ENCODE results near the gene RBMS3.

The RBMS3 gene

GRCh38 chr3:29628795-29629194 lies 347.9 kb downstream of the RBMS3 start:
- Histone ChIP-seq H3K36me3 (ENCODE audit: control insufficient read depth in 4 of 4, insufficient read depth in 4 of 4, low read length in 3 of 4) (no peaks in the 10 kb centered on the region), H3K4me3 (ENCODE audit: control insufficient read depth in 1 of 7, extremely low read depth in 1 of 7, insufficient read depth in 4 of 7, low read depth in 2 of 7, low read length in 6 of 7) (no peak overlapping the region), H3K27ac (ENCODE audit: insufficient read depth in 1 of 2, low read depth in 1 of 2, low read length in 2 of 2, poor library complexity in 1 of 2, severe bottlenecking in 2 of 2) (no peak overlapping the region), H3K9me3 (ENCODE audit: control extremely low read depth in 1 of 5, control insufficient read depth in 4 of 5, insufficient read depth in 2 of 5, low read depth in 1 of 5, low read length in 4 of 5) (no peaks in the 10 kb centered on the region), H3K27me3 (replicated peaks in 2 of 5; ENCODE audit: control insufficient read depth in 4 of 5, insufficient read depth in 5 of 5, low read length in 4 of 5) (no peaks in the 10 kb centered on the region), H3K4me1 (ENCODE audit: control extremely low read depth in 1 of 4, control insufficient read depth in 4 of 4, insufficient read depth in 4 of 4, low read length in 3 of 4) (no peaks in the 10 kb centered on the region)
- WGBS (ENCODE audit: insufficient coverage): 100% methylated on average over 1 of the region's 2 CpGs
- CTCF ChIA-PET: no interaction called here
- DNase-seq: no peak
- POLR2A ChIA-PET: no interaction called here

- Histone ChIP-seq H3K27me3 (replicated peaks in 2 of 5; ENCODE audit: control insufficient read depth in 4 of 5, insufficient read depth in 5 of 5, low read length in 4 of 5) (no peaks in the 10 kb centered on the region), H3K27ac (ENCODE audit: insufficient read depth in 1 of 2, low read depth in 1 of 2, low read length in 2 of 2, poor library complexity in 1 of 2, severe bottlenecking in 2 of 2) (no peak overlapping the region), H3K9me3 (ENCODE audit: control extremely low read depth in 1 of 5, control insufficient read depth in 4 of 5, insufficient read depth in 2 of 5, low read depth in 1 of 5, low read length in 4 of 5) (peaks cover 0 to 4% (median 2%) of the 10 kb centered on the region in 5 experiments), H3K36me3 (ENCODE audit: control insufficient read depth in 4 of 4, insufficient read depth in 4 of 4, low read length in 3 of 4) (no peaks in the 10 kb centered on the region), H3K4me1 (ENCODE audit: control extremely low read depth in 1 of 4, control insufficient read depth in 4 of 4, insufficient read depth in 4 of 4, low read length in 3 of 4) (no peaks in the 10 kb centered on the region), H3K4me3 (ENCODE audit: control insufficient read depth in 1 of 7, extremely low read depth in 1 of 7, insufficient read depth in 4 of 7, low read depth in 2 of 7, low read length in 6 of 7) (no peak overlapping the region)
- WGBS (ENCODE audit: insufficient coverage): no CpG with 5 or more reads among the region's 1 CpG
- POLR2A ChIA-PET: no interaction called here
- no peak for DNase-seq
- CTCF ChIA-PET: no interaction called here
Observed at GRCh38 chr3:29635888-29636287, 355.0 kb downstream of the RBMS3 start.

GRCh38 chr3:29637068-29637467 lies 356.2 kb downstream of the RBMS3 start:
- H3K4me1 ChIP-seq (ENCODE audit: control extremely low read depth in 1 of 4, control insufficient read depth in 4 of 4, insufficient read depth in 4 of 4, low read length in 3 of 4): no peaks in the 10 kb centered on the region
- CTCF ChIA-PET: no interaction called here
- no peak overlapping the region for H3K27ac ChIP-seq (ENCODE audit: insufficient read depth in 1 of 2, low read depth in 1 of 2, low read length in 2 of 2, poor library complexity in 1 of 2, severe bottlenecking in 2 of 2)
- no peak overlapping the region for H3K4me3 ChIP-seq (ENCODE audit: control insufficient read depth in 1 of 7, extremely low read depth in 1 of 7, insufficient read depth in 4 of 7, low read depth in 2 of 7, low read length in 6 of 7)
- H3K27me3 ChIP-seq (replicated peaks in 2 of 5; ENCODE audit: control insufficient read depth in 4 of 5, insufficient read depth in 5 of 5, low read length in 4 of 5): no peaks in the 10 kb centered on the region
- peaks cover 0 to 4% (median 2%) of the 10 kb centered on the region in 5 experiments for H3K9me3 ChIP-seq (ENCODE audit: control extremely low read depth in 1 of 5, control insufficient read depth in 4 of 5, insufficient read depth in 2 of 5, low read depth in 1 of 5, low read length in 4 of 5)
- no peaks in the 10 kb centered on the region for H3K36me3 ChIP-seq (ENCODE audit: control insufficient read depth in 4 of 4, insufficient read depth in 4 of 4, low read length in 3 of 4)
- POLR2A ChIA-PET: no interaction called here
- DNase-seq: no peak
- WGBS (ENCODE audit: insufficient coverage): no CpG with 5 or more reads among the region's 3 CpGs

GRCh38 chr3:29639578-29640290 lies 358.9 kb downstream of the RBMS3 start:
- no peak overlapping the region for H3K27ac ChIP-seq (ENCODE audit: insufficient read depth in 1 of 2, low read depth in 1 of 2, low read length in 2 of 2, poor library complexity in 1 of 2, severe bottlenecking in 2 of 2)
- no peak overlapping the region for H3K4me3 ChIP-seq (ENCODE audit: control insufficient read depth in 1 of 7, extremely low read depth in 1 of 7, insufficient read depth in 4 of 7, low read depth in 2 of 7, low read length in 6 of 7)
- POLR2A ChIA-PET: no interaction called here
- 89% methylated on average over 1 of the region's 2 CpGs for WGBS (ENCODE audit: insufficient coverage)
- no peak for DNase-seq
- H3K36me3 ChIP-seq (ENCODE audit: control insufficient read depth in 4 of 4, insufficient read depth in 4 of 4, low read length in 3 of 4): no peaks in the 10 kb centered on the region
- CTCF ChIA-PET: no interaction called here
- no peaks in the 10 kb centered on the region for H3K4me1 ChIP-seq (ENCODE audit: control extremely low read depth in 1 of 4, control insufficient read depth in 4 of 4, insufficient read depth in 4 of 4, low read length in 3 of 4)
- H3K27me3 ChIP-seq (replicated peaks in 2 of 5; ENCODE audit: control insufficient read depth in 4 of 5, insufficient read depth in 5 of 5, low read length in 4 of 5): no peaks in the 10 kb centered on the region
- peaks cover 0 to 4% (median 2%) of the 10 kb centered on the region in 5 experiments for H3K9me3 ChIP-seq (ENCODE audit: control extremely low read depth in 1 of 5, control insufficient read depth in 4 of 5, insufficient read depth in 2 of 5, low read depth in 1 of 5, low read length in 4 of 5)

- Histone ChIP-seq H3K4me1 (ENCODE audit: control extremely low read depth in 1 of 4, control insufficient read depth in 4 of 4, insufficient read depth in 4 of 4, low read length in 3 of 4) (no peaks in the 10 kb centered on the region), H3K4me3 (ENCODE audit: control insufficient read depth in 1 of 7, extremely low read depth in 1 of 7, insufficient read depth in 4 of 7, low read depth in 2 of 7, low read length in 6 of 7) (no peak overlapping the region), H3K36me3 (ENCODE audit: control insufficient read depth in 4 of 4, insufficient read depth in 4 of 4, low read length in 3 of 4) (no peaks in the 10 kb centered on the region), H3K27ac (ENCODE audit: insufficient read depth in 1 of 2, low read depth in 1 of 2, low read length in 2 of 2, poor library complexity in 1 of 2, severe bottlenecking in 2 of 2) (no peak overlapping the region), H3K27me3 (replicated peaks in 2 of 5; ENCODE audit: control insufficient read depth in 4 of 5, insufficient read depth in 5 of 5, low read length in 4 of 5) (no peaks in the 10 kb centered on the region), H3K9me3 (ENCODE audit: control extremely low read depth in 1 of 5, control insufficient read depth in 4 of 5, insufficient read depth in 2 of 5, low read depth in 1 of 5, low read length in 4 of 5) (no peaks in the 10 kb centered on the region)
- ChIA-PET POLR2A (no interaction called here), CTCF (no interaction called here)
- DNase-seq: no peak
- 100% methylated on average over 3 of the region's 5 CpGs for WGBS (ENCODE audit: insufficient coverage)
Observed at GRCh38 chr3:29642393-29643033, 361.6 kb downstream of the RBMS3 start.

- no peaks in the 10 kb centered on the region for H3K9me3 ChIP-seq (ENCODE audit: control extremely low read depth in 1 of 5, control insufficient read depth in 4 of 5, insufficient read depth in 2 of 5, low read depth in 1 of 5, low read length in 4 of 5)
- H3K27ac ChIP-seq (ENCODE audit: insufficient read depth in 1 of 2, low read depth in 1 of 2, low read length in 2 of 2, poor library complexity in 1 of 2, severe bottlenecking in 2 of 2): no peak overlapping the region
- CTCF ChIA-PET: no interaction called here
- no peaks in the 10 kb centered on the region for H3K27me3 ChIP-seq (replicated peaks in 2 of 5; ENCODE audit: control insufficient read depth in 4 of 5, insufficient read depth in 5 of 5, low read length in 4 of 5)
- no peaks in the 10 kb centered on the region for H3K36me3 ChIP-seq (ENCODE audit: control insufficient read depth in 4 of 4, insufficient read depth in 4 of 4, low read length in 3 of 4)
- 84% methylated on average over 3 of the region's 3 CpGs for WGBS (ENCODE audit: insufficient coverage)
- POLR2A ChIA-PET: no interaction called here
- H3K4me1 ChIP-seq (ENCODE audit: control extremely low read depth in 1 of 4, control insufficient read depth in 4 of 4, insufficient read depth in 4 of 4, low read length in 3 of 4): no peaks in the 10 kb centered on the region
- H3K4me3 ChIP-seq (ENCODE audit: control insufficient read depth in 1 of 7, extremely low read depth in 1 of 7, insufficient read depth in 4 of 7, low read depth in 2 of 7, low read length in 6 of 7): no peak overlapping the region
- no peak for DNase-seq
Observed at GRCh38 chr3:29643034-29643425, 362.2 kb downstream of the RBMS3 start.

GRCh38 chr3:29644261-29644660 lies 363.4 kb downstream of the RBMS3 start:
- Histone ChIP-seq H3K27ac (ENCODE audit: insufficient read depth in 1 of 2, low read depth in 1 of 2, low read length in 2 of 2, poor library complexity in 1 of 2, severe bottlenecking in 2 of 2) (no peak overlapping the region), H3K27me3 (replicated peaks in 2 of 5; ENCODE audit: control insufficient read depth in 4 of 5, insufficient read depth in 5 of 5, low read length in 4 of 5) (no peaks in the 10 kb centered on the region), H3K9me3 (ENCODE audit: control extremely low read depth in 1 of 5, control insufficient read depth in 4 of 5, insufficient read depth in 2 of 5, low read depth in 1 of 5, low read length in 4 of 5) (no peaks in the 10 kb centered on the region), H3K4me3 (ENCODE audit: control insufficient read depth in 1 of 7, extremely low read depth in 1 of 7, insufficient read depth in 4 of 7, low read depth in 2 of 7, low read length in 6 of 7) (no peak overlapping the region), H3K4me1 (ENCODE audit: control extremely low read depth in 1 of 4, control insufficient read depth in 4 of 4, insufficient read depth in 4 of 4, low read length in 3 of 4) (no peaks in the 10 kb centered on the region), H3K36me3 (ENCODE audit: control insufficient read depth in 4 of 4, insufficient read depth in 4 of 4, low read length in 3 of 4) (no peaks in the 10 kb centered on the region)
- WGBS (ENCODE audit: insufficient coverage): 100% methylated on average over 5 of the region's 6 CpGs
- ChIA-PET POLR2A (no interaction called here), CTCF (no interaction called here)
- no peak for DNase-seq
